MM.1S (cell line): ENCODE data around the gene GSTP1.
"Not testable (repeated sequence)": the region's sequence is repeated elsewhere in the genome, so short reads cannot be mapped to it uniquely, and the experiment has no call there.

Source experiments
- EZH2 ChIP-seq: fragments of 300-600 bp; sonication (generic); optimal IDR thresholded peaks from 2 replicates; pipeline ENCODE3; 2017; ENCODE audit warnings: low read depth, mild to moderate bottlenecking, antibody characterized with exemption, low read length, mixed read lengths
- EZH2phosphoT487 ChIP-seq: fragments of 300-600 bp; sonication (generic); IDR thresholded peaks from 2 replicates; pipeline ENCODE4 v1.6.1; 2018; ENCODE audit warnings: antibody characterized with exemption, low read length
- TF ChIP-seq, protein P1 (sequence below): fragments of 300-600 bp; sonication (generic); IDR thresholded peaks from 2 replicates; pipeline ENCODE4 v1.5.1; 2016; ENCODE audit warnings: antibody characterized with exemption, low read length, mixed read lengths

DNA sequence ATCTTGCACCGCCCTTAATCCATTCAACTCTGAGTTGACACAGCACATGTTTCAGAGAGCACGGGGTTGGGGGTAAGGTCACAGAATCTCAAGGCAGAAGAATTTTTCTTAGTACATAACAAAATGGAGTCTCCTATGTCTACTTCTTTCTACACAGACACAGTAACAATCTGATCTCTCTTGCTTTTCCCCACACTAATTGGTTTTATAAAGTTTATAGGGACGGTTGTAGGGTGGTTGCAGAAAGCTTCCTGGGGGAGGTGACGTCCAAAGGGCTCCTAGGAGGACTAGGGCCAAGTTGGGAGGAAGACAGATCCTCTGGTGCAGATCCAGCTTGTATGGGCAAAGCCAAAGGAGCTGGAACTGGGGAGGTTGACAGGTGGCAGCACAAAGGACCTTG lies 20.5 kb downstream of the GSTP1 start:
- TF ChIP-seq, protein P1, sequence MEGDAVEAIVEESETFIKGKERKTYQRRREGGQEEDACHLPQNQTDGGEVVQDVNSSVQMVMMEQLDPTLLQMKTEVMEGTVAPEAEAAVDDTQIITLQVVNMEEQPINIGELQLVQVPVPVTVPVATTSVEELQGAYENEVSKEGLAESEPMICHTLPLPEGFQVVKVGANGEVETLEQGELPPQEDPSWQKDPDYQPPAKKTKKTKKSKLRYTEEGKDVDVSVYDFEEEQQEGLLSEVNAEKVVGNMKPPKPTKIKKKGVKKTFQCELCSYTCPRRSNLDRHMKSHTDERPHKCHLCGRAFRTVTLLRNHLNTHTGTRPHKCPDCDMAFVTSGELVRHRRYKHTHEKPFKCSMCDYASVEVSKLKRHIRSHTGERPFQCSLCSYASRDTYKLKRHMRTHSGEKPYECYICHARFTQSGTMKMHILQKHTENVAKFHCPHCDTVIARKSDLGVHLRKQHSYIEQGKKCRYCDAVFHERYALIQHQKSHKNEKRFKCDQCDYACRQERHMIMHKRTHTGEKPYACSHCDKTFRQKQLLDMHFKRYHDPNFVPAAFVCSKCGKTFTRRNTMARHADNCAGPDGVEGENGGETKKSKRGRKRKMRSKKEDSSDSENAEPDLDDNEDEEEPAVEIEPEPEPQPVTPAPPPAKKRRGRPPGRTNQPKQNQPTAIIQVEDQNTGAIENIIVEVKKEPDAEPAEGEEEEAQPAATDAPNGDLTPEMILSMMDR = not testable (repeated sequence)
- not testable (repeated sequence) for TF ChIP-seq EZH2phosphoT487, EZH2
